Esophagus muscularis mucosa (tissue), 4 donors: Measurements from ENCODE around the gene DUSP19. TPM values are rescaled to one million over a fixed set of nuclear protein-coding genes. Genes with fewer than 3 reads are reported as not detected.
A peak's percentile ranks its signal among the peaks of the same experiment; 100 is the strongest.

ENCODE experiments used
- DNase-seq: peaks from one replicate; pipeline ENCODE4 v3.0.0-alpha.2; 2017; ENCODE audit errors: extremely low spot score
- H3K27ac ChIP-seq, 4 donors: fragments of 200-600 bp; sonication (generic); replicated peaks in 1 of 4; 1 replicate in 3 of 4; 2 replicates in 1 of 4; pipeline ENCODE4 v1.5.1; 2016 to 2019; ENCODE audit warnings: mild to moderate bottlenecking in 1 of 4
- H3K27me3 ChIP-seq, 4 donors: fragments of 200-600 bp; sonication (generic); one replicate each; pipeline versions ENCODE4 v1.5.1 to v1.6.0; 2016 to 2019
- H3K36me3 ChIP-seq, 4 donors: fragments of 200-600 bp; sonication (generic); one replicate each; pipeline ENCODE4 v1.5.1; 2016 to 2019
- H3K4me1 ChIP-seq, 4 donors: fragments of 200-600 bp; sonication (generic); one replicate each; pipeline ENCODE4 v1.5.1; 2016 to 2019
- H3K4me3 ChIP-seq, 4 donors: fragments of 200-600 bp; sonication (generic); 1 replicate in 2 of 4; 2 replicates in 2 of 4; pipeline ENCODE4 v1.5.1; 2016 to 2019; ENCODE audit warnings: mild to moderate bottlenecking in 4 of 4, moderate library complexity in 1 of 4
- H3K9me3 ChIP-seq, 4 donors: fragments of 200-600 bp; sonication (generic); 1 replicate in 3 of 4; 2 replicates in 1 of 4; pipeline ENCODE4 v1.5.1; 2016 to 2019
- EP300 ChIP-seq: sonication (generic); formaldehyde crosslinking; IDR thresholded peaks from one replicate; pipeline ENCODE4 v1.6.1; 2017; ENCODE audit warnings: antibody characterized with exemption
- POLR2A ChIP-seq: fragments of 450-650 bp; IDR thresholded peaks from one replicate; pipeline ENCODE4 v1.6.1; 2017; ENCODE audit warnings: antibody characterized with exemption, moderate library complexity, mild to moderate bottlenecking, low read depth
- POLR2AphosphoS5 ChIP-seq, 2 donors: sonication (generic); formaldehyde crosslinking; IDR thresholded peaks; one replicate each; pipeline ENCODE4 v1.6.1; 2017; ENCODE audit warnings: antibody characterized with exemption in 2 of 2
- WGBS: methylation state at CpG from one replicate; pipeline ENCODE4 v1.1.5; 2018; 5-methylcytosine and 5-hydroxymethylcytosine counted together
- intact Hi-C: fragments of 100-400 bp; cut with DNase I; formaldehyde crosslinking; loops from one replicate; pipeline ENCODE4 v1.15.1; 2023
- total RNA-seq, 4 donors: library from RNA; depleted of rRNA; stranded (reverse); fragments of >200 nt; gene quantifications; one replicate each; pipeline versions ENCODE4 v1.1.0 to v1.2.1, GENCODE V29; 2016
- TF ChIP-seq, protein P1 (sequence below), 3 experiments: fragments of 200-600 bp in 2 of 3; fragments of 450-650 bp in 1 of 3; sonication (generic) in 2 of 3; IDR thresholded peaks; one replicate each; pipeline ENCODE4 v1.5.1; 2017 to 2019; ENCODE audit warnings: antibody characterized with exemption in 3 of 3, mild to moderate bottlenecking in 2 of 3, moderate library complexity in 1 of 3

DUSP19 gene
- total RNA-seq, 4 donors from 2014 or later = 2.5 to 7.0 (median 5.0) TPM

DNA sequence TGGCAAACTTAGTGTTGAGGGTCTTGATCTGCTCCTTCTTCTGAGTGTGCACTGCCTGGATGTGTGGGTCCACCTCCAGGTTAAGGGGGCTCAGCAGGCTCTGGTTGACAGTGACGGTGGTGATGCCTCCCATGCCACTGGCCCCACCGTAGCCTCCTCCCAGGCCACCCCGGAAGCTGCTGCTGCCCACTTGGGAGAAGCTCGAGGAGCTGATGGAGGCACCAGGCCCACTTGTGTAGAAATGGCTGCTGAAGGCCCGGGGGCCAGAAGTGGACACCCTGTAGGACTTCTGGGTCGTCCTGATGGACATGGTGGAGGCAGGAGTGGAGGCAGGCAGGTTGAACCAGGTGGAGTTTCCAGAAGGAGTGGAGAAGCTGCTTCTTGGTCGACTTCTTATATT, 6.4 kb upstream of the DUSP19 start:
- no peak for DNase-seq
- H3K36me3 ChIP-seq = no peaks in the 10 kb centered on the region
- H3K9me3 ChIP-seq = no peaks in the 10 kb centered on the region
- 95% methylated on average over 3 of the region's 7 CpGs for WGBS
- H3K4me1 ChIP-seq = no peaks in the 10 kb centered on the region
- peaks cover 0 to 11% (median 0%) of the 10 kb centered on the region in 4 donors for H3K27me3 ChIP-seq
- no peak overlapping the region for H3K27ac ChIP-seq
- intact Hi-C loops = no loop called here
- H3K4me3 ChIP-seq = no peak overlapping the region
- TF ChIP-seq, protein P1, sequence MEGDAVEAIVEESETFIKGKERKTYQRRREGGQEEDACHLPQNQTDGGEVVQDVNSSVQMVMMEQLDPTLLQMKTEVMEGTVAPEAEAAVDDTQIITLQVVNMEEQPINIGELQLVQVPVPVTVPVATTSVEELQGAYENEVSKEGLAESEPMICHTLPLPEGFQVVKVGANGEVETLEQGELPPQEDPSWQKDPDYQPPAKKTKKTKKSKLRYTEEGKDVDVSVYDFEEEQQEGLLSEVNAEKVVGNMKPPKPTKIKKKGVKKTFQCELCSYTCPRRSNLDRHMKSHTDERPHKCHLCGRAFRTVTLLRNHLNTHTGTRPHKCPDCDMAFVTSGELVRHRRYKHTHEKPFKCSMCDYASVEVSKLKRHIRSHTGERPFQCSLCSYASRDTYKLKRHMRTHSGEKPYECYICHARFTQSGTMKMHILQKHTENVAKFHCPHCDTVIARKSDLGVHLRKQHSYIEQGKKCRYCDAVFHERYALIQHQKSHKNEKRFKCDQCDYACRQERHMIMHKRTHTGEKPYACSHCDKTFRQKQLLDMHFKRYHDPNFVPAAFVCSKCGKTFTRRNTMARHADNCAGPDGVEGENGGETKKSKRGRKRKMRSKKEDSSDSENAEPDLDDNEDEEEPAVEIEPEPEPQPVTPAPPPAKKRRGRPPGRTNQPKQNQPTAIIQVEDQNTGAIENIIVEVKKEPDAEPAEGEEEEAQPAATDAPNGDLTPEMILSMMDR (IDR thresholded peaks at IDR 0.05) = no peak
- no peak for TF ChIP-seq EP300
- TF ChIP-seq POLR2AphosphoS5 (IDR thresholded peaks at IDR 0.05) = no peak
- no peak for TF ChIP-seq POLR2A

- Histone ChIP-seq H3K4me3 (peak overlapping the region; percentile 64 to 71 (median 70)), H3K9me3 (no peaks in the 10 kb centered on the region), H3K27me3 (no peaks in the 10 kb centered on the region), H3K27ac (peak overlapping the region; percentile 85 to 92 (median 86)), H3K36me3 (no peaks in the 10 kb centered on the region), H3K4me1 (peaks cover 0 to 25% (median 19%) of the 10 kb centered on the region in 4 donors)
- TF ChIP-seq, protein P1 (IDR thresholded peaks at IDR 0.05) = no peak
- no peak for TF ChIP-seq POLR2AphosphoS5 (IDR thresholded peaks at IDR 0.05)
- TF ChIP-seq EP300 = no peak
- TF ChIP-seq POLR2A = no peak
- intact Hi-C loops = loop anchor here (2.0 kb wide), 1 partner anchor 39 kb away; the partner anchor contains the start of gene NCKAP1
- no peak for DNase-seq
- WGBS = 4% methylated on average over 8 of the region's 8 CpGs
Observed at GRCh38 chr2:183078163-183078463, 434 bp upstream of the DUSP19 start.

DNA sequence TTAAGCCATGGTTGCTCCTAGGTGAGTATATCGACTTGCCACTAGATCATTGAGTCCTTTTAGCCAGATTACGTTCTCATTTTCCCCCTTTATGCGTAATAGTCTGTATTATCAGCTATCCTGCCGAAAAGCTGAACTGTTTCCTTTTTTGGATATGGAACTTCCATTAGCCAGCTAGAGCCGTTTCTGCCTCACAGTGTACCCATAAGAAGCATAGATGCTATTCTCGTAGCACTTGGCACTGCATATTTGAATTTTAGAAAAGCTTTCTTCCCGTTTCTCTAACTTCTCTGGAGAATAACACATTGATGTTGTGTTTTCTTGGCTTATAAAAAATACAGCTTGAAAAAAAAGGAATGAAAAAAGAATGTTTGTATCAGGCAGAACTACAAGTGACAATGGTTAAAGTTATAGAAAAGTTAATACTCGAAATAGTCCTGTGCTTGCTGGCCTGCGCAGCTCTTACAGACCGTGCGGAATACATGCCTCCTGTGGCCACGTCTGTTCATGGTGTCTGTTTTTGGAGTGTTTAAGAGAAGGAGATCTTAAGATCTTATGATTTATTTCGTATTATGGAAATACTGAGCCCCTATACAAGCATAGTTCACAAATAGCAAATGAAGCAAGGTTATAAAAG, 710 bp downstream of the DUSP19 start:
- Histone ChIP-seq H3K4me3 (peak overlapping the region; percentile 64 to 71 (median 70)), H3K36me3 (no peaks in the 10 kb centered on the region), H3K27ac (peak overlapping the region; percentile 85 to 92 (median 86)), H3K9me3 (no peaks in the 10 kb centered on the region), H3K4me1 (peaks cover 0 to 25% (median 19%) of the 10 kb centered on the region in 4 donors), H3K27me3 (no peaks in the 10 kb centered on the region)
- TF ChIP-seq, protein P1 (IDR thresholded peaks at IDR 0.05) = peak in 1 of 3 experiments; percentile 16
- TF ChIP-seq EP300 = no peak
- TF ChIP-seq POLR2A = no peak
- TF ChIP-seq POLR2AphosphoS5 (IDR thresholded peaks at IDR 0.05) = no peak
- DNase-seq = no peak
- 21% methylated on average over 13 of the region's 13 CpGs for WGBS
- intact Hi-C loops = loop anchor here (2.0 kb wide), 1 partner anchor 40 kb away; the partner anchor contains the start of gene NCKAP1

DNA sequence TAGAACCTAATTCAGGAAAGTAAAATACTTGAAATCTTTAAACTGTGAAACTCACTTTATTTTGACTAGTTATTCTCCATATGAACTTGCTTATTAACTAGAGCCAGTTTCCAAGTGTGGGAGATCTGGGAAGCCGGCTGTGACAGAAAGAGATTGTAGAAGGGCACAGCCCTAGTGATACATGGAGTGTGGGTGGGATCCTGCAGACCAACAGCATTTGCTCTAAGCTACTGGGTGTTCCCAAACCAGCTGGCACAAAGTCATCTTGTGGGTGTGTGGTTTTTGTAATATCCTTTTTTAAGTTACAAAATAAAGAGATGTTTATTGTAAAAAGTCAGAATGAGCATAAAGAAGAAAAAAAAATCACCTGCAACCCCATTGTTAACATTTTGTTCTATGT, 3.4 kb downstream of the DUSP19 start:
- H3K36me3 ChIP-seq = no peaks in the 10 kb centered on the region
- H3K9me3 ChIP-seq = no peaks in the 10 kb centered on the region
- intact Hi-C loops = no loop called here
- H3K4me1 ChIP-seq = peaks cover 0 to 25% (median 19%) of the 10 kb centered on the region in 4 donors
- DNase-seq = no peak
- no peaks in the 10 kb centered on the region for H3K27me3 ChIP-seq
- no peak overlapping the region for H3K4me3 ChIP-seq
- TF ChIP-seq POLR2A (no peak), POLR2AphosphoS5 (IDR thresholded peaks at IDR 0.05) (no peak), EP300 (no peak)
- TF ChIP-seq, protein P1 (IDR thresholded peaks at IDR 0.05) = no peak
- WGBS = 21% methylated on average over 1 of the region's 1 CpG
- H3K27ac ChIP-seq = no peak overlapping the region
